Fibroblast of lung (primary cell): ENCODE data around the gene MGAT5. TPM values are rescaled to one million over a fixed set of nuclear protein-coding genes. Genes with fewer than 3 reads are reported as not detected.

Experiments used
- DNase-seq, 2 donors: peaks; one replicate each; pipeline versions ENCODE4 v3.0.0 to v3.0.0-alpha.2; 2010; ENCODE audit warnings: low read depth in 2 of 2
- H2AFZ ChIP-seq: 2 replicates; pipeline ENCODE4 v1.5.1; 2012; ENCODE audit warnings: low read length, control low read depth, inconsistent platforms
- H3K27ac ChIP-seq: 2 replicates; pipeline ENCODE4 v1.5.1; 2011; ENCODE audit warnings: low read length, control low read depth; ENCODE audit not compliant: insufficient read depth
- H3K27me3 ChIP-seq: 2 replicates; pipeline ENCODE4 v1.5.1; 2011; ENCODE audit warnings: mild to moderate bottlenecking, low read length; ENCODE audit not compliant: control insufficient read depth, insufficient read depth
- H3K36me3 ChIP-seq: 2 replicates; pipeline ENCODE4 v1.5.1; 2011; ENCODE audit warnings: low read length; ENCODE audit not compliant: control insufficient read depth, insufficient read depth
- H3K4me1 ChIP-seq: 2 replicates; pipeline ENCODE4 v1.5.1; 2011; ENCODE audit warnings: low read length; ENCODE audit not compliant: control insufficient read depth, insufficient read depth; ENCODE audit errors: extremely low read depth
- H3K4me2 ChIP-seq: 2 replicates; pipeline ENCODE4 v1.5.1; 2011; ENCODE audit warnings: low read length, control low read depth; ENCODE audit not compliant: insufficient read depth; ENCODE audit errors: extremely low read depth
- H3K4me3 ChIP-seq, 4 experiments: fragments of 200-600 bp in 1 of 4; sonication (generic) in 1 of 4; replicated peaks in 1 of 4; 2 replicates each; pipeline ENCODE4 v1.5.1; 2011 to 2016; ENCODE audit warnings: low read length in 4 of 4, low read depth in 3 of 4, mild to moderate bottlenecking in 3 of 4, control low read depth in 2 of 4, inconsistent platforms in 1 of 4, mixed read lengths in 1 of 4; ENCODE audit not compliant: insufficient read depth in 1 of 4; ENCODE audit errors: control extremely low read depth in 1 of 4
- H3K79me2 ChIP-seq: 2 replicates; pipeline ENCODE4 v1.5.1; 2012; ENCODE audit warnings: mild to moderate bottlenecking, low read length, inconsistent platforms; ENCODE audit not compliant: control insufficient read depth, insufficient read depth
- H3K9ac ChIP-seq: 2 replicates; pipeline ENCODE4 v1.5.1; 2011; ENCODE audit warnings: mild to moderate bottlenecking, low read length, control low read depth; ENCODE audit not compliant: insufficient read depth
- H3K9me3 ChIP-seq: 2 replicates; pipeline ENCODE4 v1.5.1; 2012; ENCODE audit warnings: low read depth, low read length; ENCODE audit not compliant: control insufficient read depth, insufficient read depth
- H4K20me1 ChIP-seq: 2 replicates; pipeline ENCODE4 v1.5.1; 2011; ENCODE audit warnings: low read length; ENCODE audit not compliant: control insufficient read depth, insufficient read depth; ENCODE audit errors: extremely low read depth
- EZH2 ChIP-seq: IDR thresholded peaks from 2 replicates; pipeline ENCODE4 v1.5.1; 2012; ENCODE audit warnings: low read length, control low read depth, mild to moderate bottlenecking; ENCODE audit errors: missing control alignments
- polyA plus RNA-seq, 2 donors: library from polyadenylated mRNA; depleted of rRNA in 1 of 2; stranded (reverse) in 1 of 2; unstranded in 1 of 2; fragments of >200 nt; gene quantifications; 2 replicates each; pipeline ENCODE4 v1.2.1, GENCODE V29; 2011 to 2012; ENCODE audit warnings: missing spikeins in 1 of 2
- total RNA-seq: library from RNA; depleted of rRNA; stranded (reverse); fragments of >200 nt; gene quantifications from 2 replicates; pipeline ENCODE4 v1.2.1, GENCODE V29; 2014
- TF ChIP-seq, protein P1 (sequence below), 2 donors: IDR thresholded peaks in 1 of 2; conservative IDR thresholded peaks in 1 of 2; 1 replicate in 1 of 2; 2 replicates in 1 of 2; pipeline ENCODE4 v1.5.1; 2011 to 2012; ENCODE audit warnings: low read length in 2 of 2, control low read depth in 1 of 2, inconsistent platforms in 1 of 2, low read depth in 1 of 2, mild to moderate bottlenecking in 1 of 2

Gene MGAT5
- total and polyA plus RNA-seq, 2 donors (not counting 1 experiment from before 2014, with no cell fraction given): 270 to 301 TPM

DNA sequence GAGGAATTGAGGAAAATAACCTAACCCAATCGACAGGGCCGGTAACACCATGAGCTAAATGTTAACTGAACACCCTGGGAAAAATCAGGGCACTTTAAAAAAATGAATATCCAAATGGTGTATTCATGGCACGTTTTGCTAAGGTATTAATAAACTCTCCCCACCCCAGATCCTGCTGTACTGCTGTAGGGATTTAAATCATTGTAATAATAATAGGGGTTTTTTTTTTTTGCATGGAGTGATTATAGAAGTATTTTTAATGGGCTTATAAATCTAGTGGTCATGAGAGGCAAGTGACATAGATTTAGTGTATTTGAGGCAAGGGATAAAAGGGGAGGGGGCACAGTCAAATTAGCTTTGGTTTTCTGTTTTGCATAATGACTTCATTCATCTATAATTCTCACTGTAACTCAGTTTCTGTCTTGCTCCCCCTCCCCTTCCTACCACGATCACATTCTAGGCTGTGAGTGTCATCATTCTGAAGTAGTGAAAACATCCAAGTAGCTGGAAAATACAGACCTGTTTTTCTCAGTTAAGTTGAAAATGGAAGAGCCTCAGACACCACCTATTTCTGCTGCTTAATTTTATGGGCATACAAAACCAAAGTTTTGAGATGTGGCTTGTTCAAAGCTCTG is 18.2 kb upstream of the MGAT5 start:
- peaks cover 23% of the 10 kb centered on the region for H3K79me2 ChIP-seq
- H3K4me1 ChIP-seq: peaks cover 21% of the 10 kb centered on the region
- peak in 1 of 2 donors; percentile 64 for DNase-seq
- H3K9ac ChIP-seq: no peak overlapping the region
- no peaks in the 10 kb centered on the region for H3K36me3 ChIP-seq
- no peaks in the 10 kb centered on the region for H3K27me3 ChIP-seq
- no peaks in the 10 kb centered on the region for H3K9me3 ChIP-seq
- TF ChIP-seq EZH2: no peak
- TF ChIP-seq, protein P1, sequence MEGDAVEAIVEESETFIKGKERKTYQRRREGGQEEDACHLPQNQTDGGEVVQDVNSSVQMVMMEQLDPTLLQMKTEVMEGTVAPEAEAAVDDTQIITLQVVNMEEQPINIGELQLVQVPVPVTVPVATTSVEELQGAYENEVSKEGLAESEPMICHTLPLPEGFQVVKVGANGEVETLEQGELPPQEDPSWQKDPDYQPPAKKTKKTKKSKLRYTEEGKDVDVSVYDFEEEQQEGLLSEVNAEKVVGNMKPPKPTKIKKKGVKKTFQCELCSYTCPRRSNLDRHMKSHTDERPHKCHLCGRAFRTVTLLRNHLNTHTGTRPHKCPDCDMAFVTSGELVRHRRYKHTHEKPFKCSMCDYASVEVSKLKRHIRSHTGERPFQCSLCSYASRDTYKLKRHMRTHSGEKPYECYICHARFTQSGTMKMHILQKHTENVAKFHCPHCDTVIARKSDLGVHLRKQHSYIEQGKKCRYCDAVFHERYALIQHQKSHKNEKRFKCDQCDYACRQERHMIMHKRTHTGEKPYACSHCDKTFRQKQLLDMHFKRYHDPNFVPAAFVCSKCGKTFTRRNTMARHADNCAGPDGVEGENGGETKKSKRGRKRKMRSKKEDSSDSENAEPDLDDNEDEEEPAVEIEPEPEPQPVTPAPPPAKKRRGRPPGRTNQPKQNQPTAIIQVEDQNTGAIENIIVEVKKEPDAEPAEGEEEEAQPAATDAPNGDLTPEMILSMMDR (conservative IDR thresholded peaks at IDR 0.05 in 1 of 2, IDR thresholded peaks at IDR 0.05 in 1 of 2; ENCODE audit: low read depth in 1 of 2, low read length in 2 of 2): no peak
- H3K4me2 ChIP-seq: no peak overlapping the region
- H3K4me3 ChIP-seq: no peak overlapping the region
- no peak overlapping the region for H2AFZ ChIP-seq
- H3K27ac ChIP-seq: no peak overlapping the region
- no peaks in the 10 kb centered on the region for H4K20me1 ChIP-seq

DNA sequence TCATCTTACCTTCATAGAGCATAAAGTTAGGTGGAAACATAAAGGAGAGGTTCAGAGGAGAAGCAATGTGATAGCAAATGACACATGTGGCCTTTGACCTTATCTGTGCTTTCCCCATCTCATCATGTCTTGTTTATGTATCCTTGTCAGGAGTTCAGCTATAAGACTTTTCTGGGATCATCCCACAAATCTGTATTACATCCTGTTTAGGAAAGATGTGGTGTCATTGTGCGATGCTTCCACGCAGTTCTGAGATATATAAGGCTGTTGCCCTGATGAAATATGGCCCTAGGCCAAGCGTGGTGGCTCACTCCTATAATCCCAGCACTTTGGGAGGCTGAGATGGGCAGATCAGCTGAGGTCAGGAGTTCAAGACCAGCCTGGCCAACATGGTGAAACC is 15.5 kb upstream of the MGAT5 start:
- no peaks in the 10 kb centered on the region for H4K20me1 ChIP-seq
- H3K27me3 ChIP-seq: no peaks in the 10 kb centered on the region
- H2AFZ ChIP-seq: no peak overlapping the region
- H3K9ac ChIP-seq: no peak overlapping the region
- no peak overlapping the region for H3K4me2 ChIP-seq
- H3K9me3 ChIP-seq: no peaks in the 10 kb centered on the region
- no peak overlapping the region for H3K27ac ChIP-seq
- peaks cover 15% of the 10 kb centered on the region for H3K79me2 ChIP-seq
- no peaks in the 10 kb centered on the region for H3K36me3 ChIP-seq
- TF ChIP-seq, protein P1 (conservative IDR thresholded peaks at IDR 0.05 in 1 of 2, IDR thresholded peaks at IDR 0.05 in 1 of 2; ENCODE audit: low read depth in 1 of 2, low read length in 2 of 2): no peak
- TF ChIP-seq EZH2: no peak
- peaks cover 9% of the 10 kb centered on the region for H3K4me1 ChIP-seq
- DNase-seq: peak in 1 of 2 donors; percentile 57
- no peak overlapping the region for H3K4me3 ChIP-seq

DNA sequence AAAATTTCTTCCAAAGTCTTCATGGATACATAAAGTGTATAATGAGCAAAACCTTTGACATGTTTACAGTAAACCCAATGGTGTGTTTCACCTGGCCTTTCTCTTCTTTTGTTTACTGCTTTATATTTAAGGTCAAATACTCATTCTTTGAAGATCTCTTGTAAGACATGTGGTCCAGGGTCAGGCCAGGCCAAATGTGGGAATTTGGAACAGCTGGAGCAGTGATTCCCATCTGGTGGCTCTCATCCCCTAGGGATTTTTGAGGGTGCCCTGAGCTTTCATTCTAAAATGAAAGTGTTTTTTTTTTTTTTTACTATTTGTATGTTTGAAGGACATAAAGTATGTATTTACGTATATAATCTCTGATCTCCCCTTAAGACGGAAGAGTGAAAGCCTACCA is 13.8 kb upstream of the MGAT5 start:
- Histone ChIP-seq H3K27ac (no peak overlapping the region), H4K20me1 (no peaks in the 10 kb centered on the region)
- no peak for DNase-seq

More for the DNA sequence above, 13.8 kb upstream of the MGAT5 start:
- peaks cover 14% of the 10 kb centered on the region for H3K79me2 ChIP-seq
- H3K9me3 ChIP-seq: no peaks in the 10 kb centered on the region
- TF ChIP-seq, protein P1 (conservative IDR thresholded peaks at IDR 0.05 in 1 of 2, IDR thresholded peaks at IDR 0.05 in 1 of 2; ENCODE audit: low read depth in 1 of 2, low read length in 2 of 2): no peak
- no peak for TF ChIP-seq EZH2
- H3K27me3 ChIP-seq: no peaks in the 10 kb centered on the region
- H3K36me3 ChIP-seq: no peaks in the 10 kb centered on the region
- no peak overlapping the region for H3K9ac ChIP-seq
- H3K4me1 ChIP-seq: peaks cover 10% of the 10 kb centered on the region
- H2AFZ ChIP-seq: no peak overlapping the region
- H3K4me2 ChIP-seq: no peak overlapping the region
- H3K4me3 ChIP-seq: no peak overlapping the region
